RWPE1 (cell line): ENCODE measurements around the gene ICOSLG.
"Not testable (repeated sequence)": the region's sequence is repeated elsewhere in the genome, so short reads cannot be mapped to it uniquely, and the experiment has no call there.

Source experiments
- CTCF ChIA-PET: fragments of 350-600 bp; sonication (Branson Sonifier 250); formaldehyde crosslinking; extraction: SDS; loops from one replicate; lab custom pipeline; 2021; lab: Yijun Ruan, JAX
- POLR2A ChIA-PET: fragments of 400-600 bp; formaldehyde crosslinking; extraction: SDS; loops from one replicate; lab custom pipeline; 2020; ENCODE audit warnings: antibody characterized with exemption; ENCODE audit not compliant: low non-redundant PET; lab: Yijun Ruan, JAX
- DNase-seq: peaks from one replicate; pipeline ENCODE4 v3.0.0; 2012; ENCODE audit warnings: low spot score
- H3K27ac ChIP-seq: fragments of 450-650 bp; 2 replicates; pipeline ENCODE4 v1.5.1; 2017
- CTCF ChIP-seq: fragments of 450-650 bp; conservative IDR thresholded peaks from 2 replicates; pipeline ENCODE4 v1.5.1; 2017; ENCODE audit warnings: low read depth, mild to moderate bottlenecking

The ICOSLG gene

GRCh38 chr21:44220674-44221073 is 20.1 kb downstream of the ICOSLG start:
- CTCF ChIA-PET, DNase-seq, POLR2A ChIA-PET, H3K27ac ChIP-seq: not testable (repeated sequence)

GRCh38 chr21:44218461-44218860 is 22.3 kb downstream of the ICOSLG start:
- H3K27ac ChIP-seq, DNase-seq, CTCF ChIA-PET, POLR2A ChIA-PET: not testable (repeated sequence)

- CTCF ChIA-PET, H3K27ac ChIP-seq, DNase-seq, POLR2A ChIA-PET: not testable (repeated sequence)
These were observed 28.8 kb downstream of the ICOSLG start for GRCh38 chr21:44211978-44212377.

GRCh38 chr21:44211574-44211973 is 29.2 kb downstream of the ICOSLG start:
- CTCF ChIA-PET, DNase-seq, POLR2A ChIA-PET, H3K27ac ChIP-seq: not testable (repeated sequence)

- DNase-seq, H3K27ac ChIP-seq, POLR2A ChIA-PET, CTCF ChIA-PET: not testable (repeated sequence)
These were observed 32.7 kb downstream of the ICOSLG start for GRCh38 chr21:44207860-44208646.

- CTCF ChIA-PET, H3K27ac ChIP-seq, POLR2A ChIA-PET, DNase-seq: not testable (repeated sequence)
These were observed 33.8 kb downstream of the ICOSLG start for GRCh38 chr21:44206698-44207676.

- POLR2A ChIA-PET, H3K27ac ChIP-seq, DNase-seq, CTCF ChIA-PET: not testable (repeated sequence)
These were observed 34.6 kb downstream of the ICOSLG start for GRCh38 chr21:44206187-44206586.

- POLR2A ChIA-PET, DNase-seq, H3K27ac ChIP-seq, CTCF ChIA-PET: not testable (repeated sequence)
These were observed 38.0 kb downstream of the ICOSLG start for GRCh38 chr21:44202590-44203299.

- POLR2A ChIA-PET, DNase-seq, CTCF ChIA-PET, H3K27ac ChIP-seq: not testable (repeated sequence)
These were observed 40.7 kb downstream of the ICOSLG start for GRCh38 chr21:44199997-44200396.

GRCh38 chr21:44199448-44199847 is 41.3 kb downstream of the ICOSLG start:
- ChIA-PET POLR2A (no interaction called here), CTCF (no interaction called here)
- no peak for DNase-seq
- TF ChIP-seq CTCF: no peak
- H3K27ac ChIP-seq: no peak overlapping the region

GRCh38 chr21:44197156-44197516 is 43.6 kb downstream of the ICOSLG start:
- DNase-seq, H3K27ac ChIP-seq, POLR2A ChIA-PET, CTCF ChIA-PET: not testable (repeated sequence)

GRCh38 chr21:44196212-44197155 is 44.3 kb downstream of the ICOSLG start:
- CTCF ChIA-PET, DNase-seq, H3K27ac ChIP-seq, POLR2A ChIA-PET: not testable (repeated sequence)

GRCh38 chr21:44194888-44195287 is 45.9 kb downstream of the ICOSLG start:
- DNase-seq, H3K27ac ChIP-seq, CTCF ChIA-PET, POLR2A ChIA-PET: not testable (repeated sequence)

GRCh38 chr21:44194451-44194850 is 46.3 kb downstream of the ICOSLG start:
- POLR2A ChIA-PET, CTCF ChIA-PET, H3K27ac ChIP-seq: not testable (repeated sequence)

GRCh38 chr21:44193108-44193507 is 47.6 kb downstream of the ICOSLG start:
- DNase-seq, CTCF ChIA-PET, H3K27ac ChIP-seq, POLR2A ChIA-PET: not testable (repeated sequence)

More at GRCh38 chr21:44194451-44194850, 46.3 kb downstream of the ICOSLG start:
- not testable (repeated sequence) for DNase-seq
